Heart right ventricle (tissue), 16 donors: ENCODE results near the gene SP100. TPM values are rescaled to one million over a fixed set of nuclear protein-coding genes. Genes with fewer than 3 reads are reported as not detected.

Experiments used
- ATAC-seq, 8 donors: fragments of 200-7000 bp; cut with Tn5 transposase; one replicate each; pipeline ENCODE4 v1.9.1; 2020; ENCODE audit warnings: mild to moderate bottlenecking in 8 of 8, moderate library complexity in 8 of 8, moderate number of reproducible peaks in 1 of 8
- DNase-seq, 2 donors: peaks; one replicate each; pipeline ENCODE4 v3.0.0-alpha.2; 2020
- H3K27ac ChIP-seq, 10 donors: fragments of 200-600 bp; sonication (generic) in 2 of 10; one replicate each; pipeline versions ENCODE4 v1.5.0 to v1.8.0; 2020 to 2022; ENCODE audit warnings: mild to moderate bottlenecking in 3 of 10
- H3K27me3 ChIP-seq, 7 donors: fragments of 200-600 bp; one replicate each; pipeline ENCODE4 v1.8.0; 2021 to 2022; ENCODE audit warnings: mild to moderate bottlenecking in 2 of 7
- H3K36me3 ChIP-seq, 9 donors: fragments of 200-600 bp; sonication (generic) in 1 of 9; one replicate each; pipeline versions ENCODE4 v1.5.0 to v1.8.0; 2020 to 2022; ENCODE audit warnings: mild to moderate bottlenecking in 2 of 9
- H3K4me1 ChIP-seq, 9 donors: fragments of 200-600 bp; sonication (generic) in 1 of 9; one replicate each; pipeline versions ENCODE4 v1.5.0 to v1.8.0; 2020 to 2022; ENCODE audit warnings: mild to moderate bottlenecking in 4 of 9
- H3K4me3 ChIP-seq, 10 donors: fragments of 200-600 bp; sonication (generic) in 2 of 10; one replicate each; pipeline versions ENCODE4 v1.5.0 to v1.8.0; 2020 to 2022; ENCODE audit warnings: mild to moderate bottlenecking in 7 of 10, moderate library complexity in 2 of 10
- H3K9me3 ChIP-seq, 11 donors: fragments of 200-600 bp in 10 of 11; sonication (generic) in 2 of 11; one replicate each; pipeline versions ENCODE4 v1.5.0 to v1.8.0; 2013 to 2022; ENCODE audit warnings: mild to moderate bottlenecking in 2 of 11, control low read depth in 1 of 11, moderate library complexity in 1 of 11
- WGBS, 2 donors: extraction: QIAGEN DNeasy Blood & Tissue Kit; methylation state at CpG; one replicate each; pipeline ENCODE4 v1.1.7; 2013; ENCODE audit warnings: inconsistent platforms in 1 of 2; 5-methylcytosine and 5-hydroxymethylcytosine counted together
- intact Hi-C, 10 donors: fragments of 100-400 bp; cut with DNase I; formaldehyde crosslinking; loops; one replicate each; pipeline versions ENCODE4 v1.11.1 to v1.14.2; 2022
- polyA plus RNA-seq, 2 donors: library from polyadenylated mRNA; stranded (reverse); fragments of 200-250 nt; gene quantifications; one replicate each; pipeline ENCODE4 v1.2.3, GENCODE V29; 2013
- total RNA-seq, 10 donors: library from RNA; stranded (reverse); fragmentation: NEBNext Ultra II Directional in 3 of 10; extraction: Animal tissue kit (Norgen Biotek cat#: 25700) in 3 of 10; gene quantifications; one replicate each; pipeline versions ENCODE4 v1.2.1 to v1.2.4, GENCODE V29; 2021 to 2023
- TF ChIP-seq, protein P1 (sequence below), 9 donors: fragments of 200-600 bp; sonication (generic) in 2 of 9; IDR thresholded peaks; one replicate each; pipeline versions ENCODE4 v1.5.0 to v1.8.0; 2021 to 2022; ENCODE audit warnings: antibody characterized with exemption in 9 of 9, mild to moderate bottlenecking in 5 of 9, moderate library complexity in 1 of 9
- donor health status: Arrhythmogenic right ventricular cardiomyopathy.
- donor health status: ischemic (EF 13 %, LVEDD 7.1; RV severe dilation, severe dysfunction).
- donor health status: healthy with polysubstance abuse.
- donor health status: DM: no; HTN: yes; CAD: no.
- donor health status: DM: no; HTN: no; CAD: no.
- donor health status: ischemic (EF 25% LVEDD 6.9; RV normal size, moderate dysfunction).
- donor health status: ischemic (EF 25% LVEDD 5.7; RV mildly dilated, moderate dysfunction).
- donor health status: healthy.
- donor health status: DM: yes; HTN: yes; CAD: no.
- donor health status: Ischemic cardiomyopathy.
- donor health status: ischemic (EF 35%, LVEDD 5.7; RV mildly dilated, moderate dysfunction).
- donor health status: nonischemic (EF 11% LVEDD 7.7; RV severe dilation, severe dysfunction).
- donor health status: DM: yes; HTN: yes; CAD: no.
- donor health status: PGD.
- donor health status: ischemic (EF 29% LVEDD 5.4; RV normal size, mild dysfunction).
- donor health status: nonischemic (EF 23%, LVEDD 6.1; RV moderate dilation, normal function).

SP100 gene
- total and polyA plus RNA-seq, 12 donors: 20.3 to 123 (median 57.7) TPM

DNA sequence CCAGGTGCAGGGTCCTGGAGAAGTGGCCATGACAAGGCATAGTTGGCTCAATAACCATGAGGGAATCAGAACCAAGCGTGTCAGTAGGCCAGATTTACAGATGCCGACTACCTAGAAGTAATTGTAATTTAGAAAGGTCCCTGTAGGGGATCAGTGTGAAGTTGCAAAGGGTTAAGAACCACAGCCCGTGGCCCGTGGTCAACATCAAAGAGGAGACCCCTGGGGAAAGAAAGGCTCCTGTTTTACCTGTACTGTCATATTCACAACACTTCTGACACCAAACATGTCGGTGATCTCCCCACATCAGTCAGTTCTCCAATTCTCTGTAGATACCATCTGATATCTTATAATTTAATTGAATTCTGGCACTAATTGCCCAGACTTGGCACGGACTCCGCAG, 31.0 kb downstream of the SP100 start:
- WGBS, 2 donors: 83 to 84% methylated on average over 7 of the region's 7 CpGs
- no peak for DNase-seq
- no peaks in the 10 kb centered on the region for H3K9me3 ChIP-seq
- no peaks in the 10 kb centered on the region for H3K27me3 ChIP-seq
- TF ChIP-seq, protein P1, sequence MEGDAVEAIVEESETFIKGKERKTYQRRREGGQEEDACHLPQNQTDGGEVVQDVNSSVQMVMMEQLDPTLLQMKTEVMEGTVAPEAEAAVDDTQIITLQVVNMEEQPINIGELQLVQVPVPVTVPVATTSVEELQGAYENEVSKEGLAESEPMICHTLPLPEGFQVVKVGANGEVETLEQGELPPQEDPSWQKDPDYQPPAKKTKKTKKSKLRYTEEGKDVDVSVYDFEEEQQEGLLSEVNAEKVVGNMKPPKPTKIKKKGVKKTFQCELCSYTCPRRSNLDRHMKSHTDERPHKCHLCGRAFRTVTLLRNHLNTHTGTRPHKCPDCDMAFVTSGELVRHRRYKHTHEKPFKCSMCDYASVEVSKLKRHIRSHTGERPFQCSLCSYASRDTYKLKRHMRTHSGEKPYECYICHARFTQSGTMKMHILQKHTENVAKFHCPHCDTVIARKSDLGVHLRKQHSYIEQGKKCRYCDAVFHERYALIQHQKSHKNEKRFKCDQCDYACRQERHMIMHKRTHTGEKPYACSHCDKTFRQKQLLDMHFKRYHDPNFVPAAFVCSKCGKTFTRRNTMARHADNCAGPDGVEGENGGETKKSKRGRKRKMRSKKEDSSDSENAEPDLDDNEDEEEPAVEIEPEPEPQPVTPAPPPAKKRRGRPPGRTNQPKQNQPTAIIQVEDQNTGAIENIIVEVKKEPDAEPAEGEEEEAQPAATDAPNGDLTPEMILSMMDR (IDR thresholded peaks at IDR 0.05): no peak
- intact Hi-C loops: loop anchor here in 1 of 10 donors (5.0 kb wide), 1 partner anchor 35 kb away; no protein-coding TSS in a partner anchor
- peaks cover 0 to 96% (median 47%) of the 10 kb centered on the region in 9 donors for H3K36me3 ChIP-seq
- ATAC-seq: no peak
- H3K27ac ChIP-seq: no peak overlapping the region
- H3K4me1 ChIP-seq: peaks cover 0 to 64% (median 2%) of the 10 kb centered on the region in 9 donors
- no peak overlapping the region for H3K4me3 ChIP-seq

DNA sequence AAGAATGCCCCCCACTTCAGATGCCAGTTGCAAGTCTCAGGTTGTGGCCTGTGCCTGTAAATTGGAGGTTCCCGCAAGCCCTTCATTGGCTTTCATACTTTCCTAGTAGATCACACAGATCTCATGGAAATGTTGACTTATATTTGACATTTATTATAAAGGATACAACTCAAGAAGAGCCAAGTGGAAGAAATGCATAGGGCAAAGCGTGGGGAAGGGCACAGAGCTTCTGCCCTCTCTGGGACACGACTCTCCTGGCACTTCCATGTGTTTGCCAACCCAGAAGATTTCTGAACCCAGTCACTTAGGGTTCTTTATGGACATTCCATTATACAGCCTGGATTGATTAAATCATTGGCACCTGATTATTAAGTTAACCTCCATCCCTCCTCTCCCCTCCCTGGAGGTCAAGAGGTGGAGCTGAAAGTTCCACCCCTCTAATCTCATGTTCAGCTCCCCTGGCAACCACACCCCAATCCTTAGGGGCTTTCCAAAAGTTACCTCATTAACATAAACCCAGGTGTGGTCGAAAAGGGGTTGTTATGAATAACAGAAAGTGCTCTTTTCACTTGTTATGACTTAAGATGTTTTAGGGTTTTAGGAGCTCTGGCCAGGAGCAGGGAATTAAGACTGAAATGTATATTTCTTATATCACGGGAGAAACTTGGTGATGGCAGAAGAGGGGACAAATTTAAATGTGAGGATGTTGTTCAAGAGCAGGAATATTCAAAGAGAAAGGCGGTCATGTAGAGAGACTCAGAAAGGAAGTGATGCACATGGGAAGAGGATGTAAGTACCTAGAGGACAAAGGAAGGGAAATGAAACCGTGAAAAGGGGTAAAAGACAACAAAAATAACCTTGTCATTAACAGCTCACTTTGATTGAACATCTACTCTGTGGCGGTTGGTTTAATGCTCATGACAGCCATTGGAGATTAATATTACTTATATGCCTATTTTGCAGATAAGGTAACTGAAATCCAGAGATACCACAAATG, 31.8 kb downstream of the SP100 start:
- TF ChIP-seq, protein P1 (IDR thresholded peaks at IDR 0.05): no peak
- intact Hi-C loops: loop anchor here in 1 of 10 donors (5.0 kb wide), 1 partner anchor 35 kb away; no protein-coding TSS in a partner anchor
- Histone ChIP-seq H3K36me3 (peaks cover 0 to 100% (median 50%) of the 10 kb centered on the region in 9 donors), H3K27me3 (no peaks in the 10 kb centered on the region), H3K27ac (peak overlapping the region in 2 of 10 donors; percentile 6 to 69), H3K9me3 (no peaks in the 10 kb centered on the region), H3K4me3 (no peak overlapping the region), H3K4me1 (peaks cover 0 to 57% (median 0%) of the 10 kb centered on the region in 9 donors)
- DNase-seq (no peak), ATAC-seq (no peak)
- WGBS, 2 donors: 79 to 82% methylated on average over 8 of the region's 8 CpGs

DNA sequence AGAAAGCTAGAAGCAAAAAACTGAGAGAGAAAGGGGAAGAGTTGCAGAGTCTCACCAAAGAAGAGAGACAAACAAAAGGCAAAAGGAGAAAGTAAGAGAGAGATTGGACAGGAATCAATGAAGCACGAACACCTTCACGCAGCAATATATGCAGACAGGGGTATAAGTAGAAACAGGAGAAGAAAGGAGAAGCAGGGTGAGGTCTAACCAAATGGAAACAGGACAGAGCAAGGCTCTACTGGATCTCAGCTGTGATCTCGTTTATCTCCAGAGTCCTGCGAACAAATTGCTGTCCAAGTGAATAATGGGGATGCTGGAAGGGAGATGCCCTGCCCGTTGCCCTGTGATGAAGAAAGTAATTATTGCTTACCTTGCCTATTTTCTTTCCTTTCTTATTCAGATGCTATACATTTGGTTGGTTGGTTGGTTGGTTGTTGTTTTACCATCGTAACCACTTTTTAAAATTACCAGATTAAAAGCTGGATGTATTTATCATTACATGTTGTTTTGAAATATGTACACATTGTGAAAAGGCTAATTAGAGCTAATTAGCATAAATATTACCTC, 34.0 kb downstream of the SP100 start:
- intact Hi-C loops: loop anchor here in 1 of 10 donors (5.0 kb wide), 1 partner anchor 38 kb away; no protein-coding TSS in a partner anchor
- no peaks in the 10 kb centered on the region for H3K27me3 ChIP-seq
- H3K4me1 ChIP-seq: peaks cover 0 to 36% (median 0%) of the 10 kb centered on the region in 9 donors
- 92 to 95% methylated on average over 6 of the region's 6 CpGs for WGBS, 2 donors
- H3K36me3 ChIP-seq: peaks cover 0 to 100% (median 41%) of the 10 kb centered on the region in 9 donors
- no peak overlapping the region for H3K27ac ChIP-seq
- TF ChIP-seq, protein P1 (IDR thresholded peaks at IDR 0.05): no peak
- H3K4me3 ChIP-seq: no peak overlapping the region
- DNase-seq: no peak
- peaks cover 0 to 4% (median 0%) of the 10 kb centered on the region in 11 donors for H3K9me3 ChIP-seq
- ATAC-seq: no peak

DNA sequence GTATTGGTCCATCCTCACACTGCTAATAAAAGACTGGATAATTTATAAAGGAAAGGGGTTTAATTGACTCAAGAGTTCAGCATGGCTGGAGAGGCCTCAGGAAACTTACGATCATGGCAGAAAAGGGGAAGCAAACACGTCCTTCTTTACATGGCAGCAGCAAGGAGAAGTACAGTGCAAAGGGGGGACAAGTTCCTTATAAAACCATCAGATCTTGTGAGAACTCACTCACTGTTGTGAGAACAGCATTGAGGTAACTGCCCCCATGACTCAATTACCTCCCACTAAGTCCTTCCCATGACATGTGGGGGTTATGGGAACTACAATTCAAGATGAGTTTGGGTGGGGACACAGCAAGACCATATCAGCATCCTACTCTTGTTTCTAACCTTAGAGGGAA, 37.0 kb downstream of the SP100 start:
- TF ChIP-seq, protein P1 (IDR thresholded peaks at IDR 0.05): no peak
- ATAC-seq: no peak

More for the DNA sequence above, 37.0 kb downstream of the SP100 start:
- WGBS, 2 donors: 82 to 85% methylated on average over 2 of the region's 2 CpGs
- peaks cover 0 to 100% (median 48%) of the 10 kb centered on the region in 9 donors for H3K36me3 ChIP-seq
- no peaks in the 10 kb centered on the region for H3K27me3 ChIP-seq
- intact Hi-C loops: no loop called here
- no peak for DNase-seq
- peaks cover 0 to 36% (median 0%) of the 10 kb centered on the region in 9 donors for H3K4me1 ChIP-seq
- H3K9me3 ChIP-seq: peaks cover 0 to 16% (median 0%) of the 10 kb centered on the region in 11 donors
- H3K27ac ChIP-seq: no peak overlapping the region
- H3K4me3 ChIP-seq: no peak overlapping the region
